DND-41 (cell line): ENCODE data around the gene PSMD2.

Source experiments
- CTCF ChIP-seq: IDR thresholded peaks from 2 replicates; pipeline ENCODE4 v1.5.1; 2012; ENCODE audit warnings: borderline replicate concordance, low read length, moderate library complexity, mild to moderate bottlenecking; ENCODE audit not compliant: poor library complexity, severe bottlenecking; ENCODE audit errors: extremely low read depth
- EZH2 ChIP-seq: IDR thresholded peaks from 3 replicates; pipeline ENCODE4 v1.6.1; 2012; ENCODE audit warnings: borderline replicate concordance, low read depth, mild to moderate bottlenecking, moderate library complexity, low read length, inconsistent platforms; ENCODE audit not compliant: severe bottlenecking

DNA sequence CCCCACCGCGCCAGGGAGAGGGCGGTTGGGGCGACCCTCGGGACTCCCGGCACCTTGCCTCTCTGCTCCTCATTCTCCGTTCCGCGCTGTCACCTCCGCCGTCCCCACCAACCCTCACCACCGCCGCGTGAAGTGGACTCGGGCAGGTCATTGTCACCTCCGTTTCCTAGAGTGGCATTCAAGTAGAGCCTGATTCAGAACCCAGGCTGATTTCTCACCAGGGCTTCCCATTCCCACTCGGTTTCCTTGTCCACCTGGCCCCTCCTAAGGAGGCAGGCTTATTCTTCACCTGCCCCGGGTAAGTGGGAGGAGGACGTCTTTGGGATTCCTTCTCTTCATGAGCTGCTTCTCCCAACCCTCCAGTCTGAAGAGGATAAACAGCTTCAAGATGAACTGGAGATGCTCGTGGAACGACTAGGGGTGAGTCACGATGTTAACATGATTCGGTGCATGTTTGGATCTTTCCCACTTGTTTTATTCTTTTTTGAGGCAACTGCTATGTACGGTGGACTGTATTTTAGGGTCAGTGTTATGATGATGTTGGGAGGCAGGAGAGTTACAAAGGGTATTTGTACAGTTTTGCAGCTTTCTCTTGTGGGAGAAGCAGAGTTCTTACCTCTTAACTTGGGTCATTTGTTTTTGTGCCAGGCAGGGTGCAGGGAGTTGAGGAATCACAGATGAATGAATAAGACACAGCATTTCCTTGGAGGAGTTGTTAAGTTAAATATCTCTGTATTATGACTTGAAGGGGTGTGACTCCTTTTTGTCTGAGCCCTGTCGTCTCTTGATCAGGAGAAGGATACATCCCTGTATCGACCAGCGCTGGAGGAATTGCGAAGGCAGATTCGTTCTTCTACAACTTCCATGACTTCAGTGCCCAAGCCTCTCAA is 692 bp downstream of the PSMD2 start:
- no peak for TF ChIP-seq CTCF
- no peak for TF ChIP-seq EZH2
